K562 (cell line): ENCODE data around the gene MTG2. TPM values are rescaled to one million over a fixed set of nuclear protein-coding genes. Genes with fewer than 3 reads are reported as not detected.

ENCODE experiments used
- CREM ChIP-seq: IDR thresholded peaks from 2 replicates; pipeline ENCODE4 v1.6.1; 2014; ENCODE audit warnings: antibody characterized with exemption, low read depth
- FOXO4 ChIP-seq: fragments of 450-650 bp; formaldehyde crosslinking; IDR thresholded peaks from 2 replicates; pipeline ENCODE4 v1.4.0; 2020; ENCODE audit warnings: mild to moderate bottlenecking, moderate library complexity
- HES1 ChIP-seq: fragments of 450-650 bp; IDR thresholded peaks from 2 replicates; pipeline ENCODE4 v1.6.1; 2016; ENCODE audit warnings: low read depth, mild to moderate bottlenecking, moderate library complexity
- MTA2 ChIP-seq: fragments of 450-650 bp; IDR thresholded peaks from 2 replicates; pipeline ENCODE4 v1.6.1; 2016; ENCODE audit warnings: low read depth
- NR2C1 ChIP-seq, 2 experiments: fragments of 450-650 bp; IDR thresholded peaks; 2 replicates each; pipeline ENCODE4 v1.6.1; 2017; ENCODE audit warnings: mild to moderate bottlenecking in 2 of 2, antibody characterized with exemption in 1 of 2, inconsistent platforms in 1 of 2, missing compliant biosample characterization in 1 of 2, missing genetic modification characterization in 1 of 2
- RAD21 ChIP-seq, 2 experiments: fragments of 250-450 bp in 1 of 2; fragments of 450-650 bp in 1 of 2; sonication (Bioruptor Pico) in 1 of 2; formaldehyde crosslinking in 1 of 2; IDR thresholded peaks in 1 of 2; conservative IDR thresholded peaks in 1 of 2; 2 replicates each; pipeline versions ENCODE4 v1.4.0 to v1.8.0; 2020 to 2022; ENCODE audit warnings: mild to moderate bottlenecking in 2 of 2, moderate library complexity in 1 of 2
- RFX1 ChIP-seq: fragments of 450-650 bp; IDR thresholded peaks from 2 replicates; pipeline ENCODE4 v1.6.1; 2016; ENCODE audit warnings: mild to moderate bottlenecking, moderate library complexity
- TOE1 ChIP-seq, 2 experiments: fragments of 450-650 bp in 1 of 2; sonication (generic) in 1 of 2; formaldehyde crosslinking in 1 of 2; IDR thresholded peaks; 2 replicates each; pipeline versions ENCODE4 v1.7.1 to v1.8.0; 2016 to 2022; ENCODE audit warnings: borderline replicate concordance in 2 of 2, mild to moderate bottlenecking in 2 of 2, antibody characterized with exemption in 1 of 2, inconsistent platforms in 1 of 2, low read depth in 1 of 2, missing genetic modification reagents in 1 of 2, moderate library complexity in 1 of 2
- ZNF592 ChIP-seq: fragments of 450-650 bp; IDR thresholded peaks from 2 replicates; pipeline ENCODE4 v1.6.1; 2017; ENCODE audit warnings: antibody characterized with exemption, mild to moderate bottlenecking
- polyA plus RNA-seq, 8 experiments: library from polyadenylated mRNA; depleted of rRNA in 4 of 8; stranded (reverse) in 5 of 8; unstranded in 3 of 8; fragments of >200 nt; fragmentation: Nextera tagmentation in 2 of 8; fragmentation: Illumina TruSeq in 1 of 8; extraction: Ambion mirVana in 2 of 8; extraction: Trizol in 1 of 8; gene quantifications; 2 replicates each; pipeline versions ENCODE4 v1.2.1 to v1.2.3, GENCODE V29; 2011 to 2014; ENCODE audit warnings: inconsistent platforms in 1 of 8, missing spikeins in 1 of 8
- total RNA-seq, 7 experiments: library from RNA; depleted of rRNA in 6 of 7; stranded (reverse); fragments of >200 nt in 6 of 7; fragmentation: Illumina TruSeq in 2 of 7; extraction: Trizol in 2 of 7; gene quantifications; 2 replicates each; pipeline versions ENCODE4 v1.2.1 to v1.2.3, GENCODE V29; 2011 to 2021; ENCODE audit warnings: low replicate concordance in 1 of 7
- TF ChIP-seq, protein P1 (sequence below): sonication (generic); formaldehyde crosslinking; IDR thresholded peaks from 2 replicates; pipeline ENCODE4 v1.8.0; 2022; ENCODE audit warnings: mild to moderate bottlenecking, missing genetic modification reagents
- TF ChIP-seq, protein P2 (sequence below): sonication (generic); formaldehyde crosslinking; IDR thresholded peaks from 2 replicates; pipeline ENCODE4 v1.8.0; 2022; ENCODE audit warnings: mild to moderate bottlenecking, missing genetic modification reagents, borderline replicate concordance

MTG2 gene
- total and polyA plus RNA-seq, 9 of the 15 experiments (the other 6 are each of a cell fraction or from before 2014, with no cell fraction given) = 8.7 to 67.5 (median 44.5) TPM

GRCh38 chr20:62146019-62146755, 36.6 kb upstream of the MTG2 start (continued):
- TF ChIP-seq, protein P1, sequence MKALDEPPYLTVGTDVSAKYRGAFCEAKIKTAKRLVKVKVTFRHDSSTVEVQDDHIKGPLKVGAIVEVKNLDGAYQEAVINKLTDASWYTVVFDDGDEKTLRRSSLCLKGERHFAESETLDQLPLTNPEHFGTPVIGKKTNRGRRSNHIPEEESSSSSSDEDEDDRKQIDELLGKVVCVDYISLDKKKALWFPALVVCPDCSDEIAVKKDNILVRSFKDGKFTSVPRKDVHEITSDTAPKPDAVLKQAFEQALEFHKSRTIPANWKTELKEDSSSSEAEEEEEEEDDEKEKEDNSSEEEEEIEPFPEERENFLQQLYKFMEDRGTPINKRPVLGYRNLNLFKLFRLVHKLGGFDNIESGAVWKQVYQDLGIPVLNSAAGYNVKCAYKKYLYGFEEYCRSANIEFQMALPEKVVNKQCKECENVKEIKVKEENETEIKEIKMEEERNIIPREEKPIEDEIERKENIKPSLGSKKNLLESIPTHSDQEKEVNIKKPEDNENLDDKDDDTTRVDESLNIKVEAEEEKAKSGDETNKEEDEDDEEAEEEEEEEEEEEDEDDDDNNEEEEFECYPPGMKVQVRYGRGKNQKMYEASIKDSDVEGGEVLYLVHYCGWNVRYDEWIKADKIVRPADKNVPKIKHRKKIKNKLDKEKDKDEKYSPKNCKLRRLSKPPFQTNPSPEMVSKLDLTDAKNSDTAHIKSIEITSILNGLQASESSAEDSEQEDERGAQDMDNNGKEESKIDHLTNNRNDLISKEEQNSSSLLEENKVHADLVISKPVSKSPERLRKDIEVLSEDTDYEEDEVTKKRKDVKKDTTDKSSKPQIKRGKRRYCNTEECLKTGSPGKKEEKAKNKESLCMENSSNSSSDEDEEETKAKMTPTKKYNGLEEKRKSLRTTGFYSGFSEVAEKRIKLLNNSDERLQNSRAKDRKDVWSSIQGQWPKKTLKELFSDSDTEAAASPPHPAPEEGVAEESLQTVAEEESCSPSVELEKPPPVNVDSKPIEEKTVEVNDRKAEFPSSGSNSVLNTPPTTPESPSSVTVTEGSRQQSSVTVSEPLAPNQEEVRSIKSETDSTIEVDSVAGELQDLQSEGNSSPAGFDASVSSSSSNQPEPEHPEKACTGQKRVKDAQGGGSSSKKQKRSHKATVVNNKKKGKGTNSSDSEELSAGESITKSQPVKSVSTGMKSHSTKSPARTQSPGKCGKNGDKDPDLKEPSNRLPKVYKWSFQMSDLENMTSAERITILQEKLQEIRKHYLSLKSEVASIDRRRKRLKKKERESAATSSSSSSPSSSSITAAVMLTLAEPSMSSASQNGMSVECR (CRISPR knock-in tag) = peak; percentile 74
- no peak for TF ChIP-seq NR2C1 (IDR thresholded peaks at IDR 0.05)
- peak; percentile 67; the same call in 1 of the 2 replicates for TF ChIP-seq NR2C1 (tag; IDR thresholded peaks at IDR 0.05)
- peak; percentile 54; the same call in 1 of the 2 replicates for TF ChIP-seq MTA2
- TF ChIP-seq ZNF592 = peak; percentile 95
- TF ChIP-seq RFX1 = no peak
- peak in 1 of 2 experiments; percentile 7; a peak in 1 of 4 replicates for TF ChIP-seq RAD21 (CRISPR knock-in tag; conservative IDR thresholded peaks at IDR 0.05 in 1 of 2, IDR thresholded peaks at IDR 0.05 in 1 of 2)
- TF ChIP-seq FOXO4 = no peak
- TF ChIP-seq TOE1 (IDR thresholded peaks at IDR 0.05; ENCODE audit: borderline replicate concordance) = peak; percentile 87
- TF ChIP-seq TOE1 (CRISPR knock-in tag; IDR thresholded peaks at IDR 0.05; ENCODE audit: borderline replicate concordance, low read depth) = peak; percentile 74; the same call in 1 of the 2 replicates
- peak; percentile 64 for TF ChIP-seq HES1
- TF ChIP-seq CREM = peak; percentile 83
- TF ChIP-seq, protein P2, sequence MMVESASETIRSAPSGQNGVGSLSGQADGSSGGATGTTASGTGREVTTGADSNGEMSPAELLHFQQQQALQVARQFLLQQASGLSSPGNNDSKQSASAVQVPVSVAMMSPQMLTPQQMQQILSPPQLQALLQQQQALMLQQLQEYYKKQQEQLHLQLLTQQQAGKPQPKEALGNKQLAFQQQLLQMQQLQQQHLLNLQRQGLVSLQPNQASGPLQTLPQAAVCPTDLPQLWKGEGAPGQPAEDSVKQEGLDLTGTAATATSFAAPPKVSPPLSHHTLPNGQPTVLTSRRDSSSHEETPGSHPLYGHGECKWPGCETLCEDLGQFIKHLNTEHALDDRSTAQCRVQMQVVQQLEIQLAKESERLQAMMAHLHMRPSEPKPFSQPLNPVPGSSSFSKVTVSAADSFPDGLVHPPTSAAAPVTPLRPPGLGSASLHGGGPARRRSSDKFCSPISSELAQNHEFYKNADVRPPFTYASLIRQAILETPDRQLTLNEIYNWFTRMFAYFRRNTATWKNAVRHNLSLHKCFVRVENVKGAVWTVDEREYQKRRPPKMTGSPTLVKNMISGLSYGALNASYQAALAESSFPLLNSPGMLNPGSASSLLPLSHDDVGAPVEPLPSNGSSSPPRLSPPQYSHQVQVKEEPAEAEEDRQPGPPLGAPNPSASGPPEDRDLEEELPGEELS (CRISPR knock-in tag) = no peak
